LHCN-M2 (cell line): Measurements from ENCODE around the gene SIAH1. TPM values are rescaled to one million over a fixed set of nuclear protein-coding genes. Genes with fewer than 3 reads are reported as not detected.
"Not testable (repeated sequence)": the region's sequence is repeated elsewhere in the genome, so short reads cannot be mapped to it uniquely, and the experiment has no call there.

Experiments
- DNase-seq: peaks from one replicate; pipeline ENCODE4 v3.0.0-alpha.2; 2012; ENCODE audit warnings: low read depth
- total RNA-seq: library from RNA; depleted of rRNA; stranded (reverse); fragments of >200 nt; gene quantifications from 2 replicates; pipeline ENCODE4 v1.2.3, GENCODE V29; 2014

SIAH1 gene
- total RNA-seq, 1 experiment from 2014 or later = 17.3 TPM

DNA sequence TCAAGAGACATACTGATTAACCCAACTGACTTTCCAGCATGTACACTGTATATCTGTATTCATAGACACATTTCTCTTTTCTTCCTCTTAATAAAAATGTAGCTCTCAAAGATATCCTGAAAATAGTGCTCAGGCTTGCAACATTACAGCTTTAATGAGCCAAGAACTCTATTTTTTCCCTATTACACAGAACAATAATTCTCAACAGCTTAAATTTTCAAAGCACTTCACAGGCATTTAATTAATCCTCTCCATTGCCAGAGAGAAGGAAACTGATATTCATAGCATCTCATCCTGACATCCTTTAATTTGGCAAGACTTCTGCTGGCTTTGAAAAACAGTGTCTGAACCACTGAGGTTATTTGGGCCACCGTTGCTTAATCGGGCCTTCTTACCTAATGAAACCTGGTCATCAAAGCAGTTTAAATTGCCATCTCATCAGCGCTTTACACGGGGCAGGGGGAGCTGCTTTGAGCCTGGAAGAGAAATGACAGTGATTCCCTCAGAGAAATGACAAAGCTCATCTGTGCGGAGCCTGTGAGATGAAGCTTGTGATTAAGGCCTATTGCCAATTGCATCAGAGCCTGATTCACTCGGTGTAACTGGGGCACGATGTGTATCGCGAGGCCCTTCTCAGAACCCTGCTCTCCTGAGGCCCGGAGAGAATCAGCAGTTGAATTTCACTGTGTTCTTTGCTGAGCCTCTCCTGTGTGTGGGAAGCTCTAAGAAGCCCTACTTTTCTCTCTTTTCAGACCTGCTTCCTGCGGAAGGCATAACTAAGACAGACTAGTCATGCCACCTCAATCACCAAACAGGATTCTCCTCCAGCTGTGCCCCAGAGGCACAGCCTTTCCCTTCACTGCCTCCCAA, 8.5 kb upstream of the SIAH1 start:
- DNase-seq = no peak

DNA sequence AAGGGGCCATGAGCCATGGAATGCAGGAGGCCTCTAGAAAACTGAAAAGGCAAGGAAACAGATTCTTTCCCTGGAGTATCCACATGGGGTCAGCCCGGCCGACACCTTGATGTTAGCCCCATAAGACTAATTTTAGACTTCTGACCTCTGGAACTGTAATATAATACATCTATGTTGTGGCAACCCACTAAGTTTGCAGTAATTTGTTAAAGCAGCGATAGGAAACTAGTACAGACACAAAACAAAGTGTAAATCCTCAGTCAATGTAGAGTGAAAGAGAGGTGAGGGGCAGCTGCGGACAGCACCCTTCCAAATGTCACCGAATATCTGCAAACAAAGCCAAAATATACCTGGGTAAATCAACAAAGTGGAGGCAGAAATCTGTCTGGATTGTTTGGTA, 7.2 kb upstream of the SIAH1 start:
- DNase-seq = no peak

DNA sequence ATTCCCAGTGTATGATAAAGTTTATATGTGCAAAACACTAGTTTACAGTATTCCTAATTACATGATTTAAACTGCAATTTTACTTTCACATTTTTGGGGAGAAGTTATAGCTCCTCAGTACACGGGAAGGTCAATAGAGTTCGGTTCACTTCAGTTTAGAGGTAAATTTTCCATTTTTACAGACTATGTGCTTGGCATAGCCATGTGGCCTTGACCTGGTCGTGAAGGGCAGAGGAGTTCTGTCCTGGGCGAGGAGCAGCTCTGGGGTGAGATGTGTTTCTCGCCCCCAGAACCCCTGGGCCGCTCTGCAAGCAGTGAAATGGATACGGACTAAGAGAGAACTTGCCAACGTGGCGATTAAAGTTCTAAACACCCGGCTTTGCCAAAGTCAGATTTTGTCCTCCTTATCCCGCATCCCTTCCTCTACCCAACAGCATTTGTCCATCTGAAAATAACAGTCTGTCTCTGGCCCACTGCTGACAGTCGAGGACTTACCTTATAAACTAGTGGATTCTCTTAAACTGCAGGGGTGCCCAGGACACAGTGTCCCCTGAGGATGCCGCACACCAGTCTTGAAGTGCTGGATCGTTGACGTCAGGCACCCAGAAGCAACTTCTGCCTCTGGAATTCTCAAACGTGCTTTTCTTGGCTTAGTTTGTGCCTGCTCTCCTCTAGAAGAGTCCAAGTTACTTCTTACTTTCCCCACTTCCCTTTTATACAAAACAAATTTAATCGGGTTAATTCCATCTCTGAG, 1.5 kb upstream of the SIAH1 start:
- no peak for DNase-seq

DNA sequence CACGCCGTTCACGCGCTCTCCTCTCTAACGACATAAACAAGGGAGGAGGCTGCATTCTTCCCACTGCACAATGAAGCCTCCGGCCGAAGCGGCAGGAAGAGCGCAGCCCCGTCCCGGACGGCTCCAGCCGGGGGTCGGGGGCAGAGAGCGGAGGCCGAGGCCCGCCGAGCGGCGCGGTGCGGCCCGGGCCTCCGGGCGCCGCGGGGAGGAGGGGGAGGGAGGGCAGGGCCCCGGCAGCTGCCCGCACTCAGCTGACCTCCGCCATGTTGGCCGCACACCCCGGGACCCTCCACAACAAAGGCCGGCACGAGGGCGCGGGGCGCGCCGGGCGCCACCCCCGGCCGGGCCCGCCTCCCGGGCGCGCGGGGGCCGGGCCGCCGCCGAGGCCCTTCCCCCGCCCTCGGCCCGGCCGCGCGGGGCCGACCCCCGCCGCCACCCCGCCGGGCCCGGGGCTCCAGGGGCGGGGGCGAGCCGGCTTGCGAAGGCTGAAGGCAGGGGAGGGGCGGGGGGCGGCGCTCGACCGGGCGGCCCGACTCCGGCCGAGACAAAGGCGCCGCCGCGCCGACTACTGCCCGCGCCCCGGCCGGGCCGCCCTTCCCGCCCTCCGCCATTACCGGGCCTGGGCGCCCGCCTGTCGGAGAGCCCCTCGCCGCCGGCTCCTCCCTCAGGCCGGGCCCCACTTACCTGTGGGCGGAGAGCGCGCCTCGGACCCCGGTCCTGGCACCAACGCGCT, 527 bp downstream of the SIAH1 start:
- peak; percentile 44 for DNase-seq

DNA sequence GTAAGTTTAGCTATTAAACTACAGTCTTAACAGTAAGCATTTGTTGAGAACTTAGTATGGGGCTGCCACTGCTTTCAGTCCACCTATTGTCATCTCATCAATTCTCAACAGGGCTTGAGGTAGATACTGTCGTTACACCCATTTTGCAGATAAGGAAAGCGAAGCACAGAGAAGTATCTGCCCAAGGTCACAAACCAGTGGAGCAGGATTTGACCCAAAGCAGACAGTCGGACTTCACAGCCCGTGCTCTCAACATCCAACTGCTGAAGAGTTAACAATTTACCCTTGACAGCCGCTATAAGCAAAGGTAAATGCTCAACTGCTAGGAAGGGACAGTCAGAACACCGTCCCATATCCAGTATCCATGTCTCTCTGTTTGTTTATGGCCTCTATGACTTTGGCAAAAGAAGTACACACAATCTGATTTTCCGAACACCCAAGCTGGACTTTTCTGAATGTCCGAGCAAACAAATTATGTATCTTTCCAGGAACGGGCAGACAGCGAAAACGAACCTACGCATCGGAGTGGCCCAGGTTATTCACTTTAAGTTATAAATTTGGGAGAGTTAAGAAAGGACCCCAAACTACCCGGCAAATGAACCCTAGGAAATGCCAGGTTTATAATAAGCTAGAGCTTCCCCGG, 1.2 kb downstream of the SIAH1 start:
- DNase-seq = peak; percentile 24

DNA sequence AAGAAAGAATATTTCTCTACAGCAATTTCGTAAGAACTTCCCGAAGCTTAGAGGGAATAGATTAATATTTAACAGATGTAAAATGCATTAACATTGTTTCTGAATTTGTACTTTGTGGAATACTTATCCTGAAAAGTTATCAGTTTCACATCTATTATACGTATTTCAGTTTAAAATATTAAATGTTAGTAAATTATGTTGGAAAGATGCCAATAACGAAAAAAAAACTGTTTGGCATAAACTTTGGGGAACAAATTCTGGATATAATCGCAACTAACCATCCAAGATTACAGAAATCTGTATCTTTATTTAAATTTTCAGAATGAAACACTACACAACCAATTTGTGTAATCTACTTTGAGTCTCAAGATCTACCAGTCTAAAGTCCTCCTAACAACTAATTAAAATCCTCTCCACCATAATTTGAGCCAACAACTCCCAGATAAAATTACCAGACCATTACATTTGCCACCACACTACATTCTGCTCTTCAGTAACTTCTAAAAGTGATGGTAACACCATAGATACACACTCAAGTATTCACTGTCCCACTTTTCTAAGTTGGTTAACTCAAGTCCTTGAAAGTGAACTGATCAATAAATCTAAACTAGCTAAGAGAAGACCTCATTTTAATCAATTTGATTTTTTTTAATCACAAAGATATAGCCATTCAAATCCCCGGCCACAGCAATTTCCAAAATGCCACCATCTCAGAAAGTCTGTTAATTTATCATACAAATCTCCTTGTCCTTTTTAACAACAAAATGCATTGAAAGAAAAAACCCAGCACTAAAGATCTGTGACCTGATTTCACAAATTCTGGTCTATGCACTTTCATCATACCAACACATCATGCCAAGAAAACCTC, 2.0 kb downstream of the SIAH1 start:
- no peak for DNase-seq

DNA sequence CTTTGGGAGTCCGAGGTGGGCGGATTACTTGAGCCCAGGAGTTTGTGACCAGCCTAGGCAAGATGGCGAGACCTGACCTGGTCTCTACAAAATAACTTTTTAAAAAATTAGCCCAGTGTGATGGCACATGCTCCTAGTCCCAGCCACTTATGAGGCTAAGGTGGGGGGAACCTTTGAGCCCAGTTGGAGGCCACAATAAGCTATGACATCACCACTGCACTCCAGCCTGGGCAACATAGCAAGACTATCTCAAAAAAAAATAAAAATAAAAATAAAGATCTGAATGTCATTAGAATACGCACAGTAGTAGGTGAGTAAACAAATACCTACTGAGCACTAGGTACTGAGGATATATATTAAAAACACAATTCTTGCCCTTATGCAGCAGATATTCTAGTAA, 3.1 kb downstream of the SIAH1 start:
- no peak for DNase-seq

DNA sequence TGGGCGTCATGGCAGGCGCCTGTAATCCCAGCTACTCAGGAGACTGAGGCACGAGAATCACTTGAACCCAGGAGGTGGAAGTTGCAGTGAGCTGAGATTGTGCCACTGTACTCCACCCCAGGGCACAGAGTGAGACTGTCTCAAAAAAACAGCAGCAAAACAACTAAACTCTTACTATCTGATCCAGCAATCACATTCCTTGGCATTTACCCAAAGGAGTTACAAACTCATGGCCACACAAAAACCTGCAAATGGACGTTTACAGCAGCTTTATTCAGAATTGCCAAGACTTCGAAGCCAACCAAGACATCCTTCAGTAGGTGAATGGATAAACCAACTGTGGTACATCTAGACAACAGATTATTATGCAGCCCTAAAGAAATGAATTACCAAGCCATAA, 4.0 kb downstream of the SIAH1 start:
- no peak for DNase-seq

DNA sequence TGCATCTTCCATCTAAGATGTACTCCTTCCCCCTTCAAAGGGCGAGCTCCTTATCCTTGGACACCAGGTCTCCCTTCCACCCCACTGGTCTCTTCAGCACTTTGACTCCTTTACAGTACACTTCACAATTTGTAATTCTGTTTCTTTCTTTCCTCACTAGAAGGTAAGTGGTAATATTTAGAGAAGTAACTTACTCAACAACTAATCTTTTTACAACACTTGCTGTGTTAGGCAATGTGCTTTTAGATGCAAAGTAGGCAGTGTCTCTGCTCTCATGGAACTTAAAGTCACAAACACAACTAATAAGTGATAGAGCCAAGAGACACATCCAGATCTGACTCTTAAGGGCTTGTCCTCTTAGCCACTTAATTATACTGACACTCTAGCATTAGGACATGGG, 6.4 kb downstream of the SIAH1 start:
- no peak for DNase-seq

DNA sequence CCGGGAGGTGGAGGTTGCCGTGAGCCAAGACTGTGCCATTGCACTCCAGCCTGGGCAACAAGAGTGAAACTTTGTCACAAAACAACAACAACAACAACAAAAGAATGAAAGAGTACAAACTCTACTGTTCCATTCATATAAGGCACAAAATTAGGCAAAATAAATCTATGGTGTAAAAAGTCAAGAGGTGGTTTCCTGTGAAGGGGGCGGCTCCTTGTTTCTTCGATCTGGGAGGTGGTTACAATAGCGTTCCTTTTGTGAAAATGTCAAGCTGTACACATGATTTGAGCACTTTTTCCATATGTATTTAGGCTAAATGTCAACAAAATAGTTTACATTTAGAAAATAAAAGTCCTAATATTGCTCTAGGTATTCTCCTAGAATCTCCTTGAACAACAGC, 6.9 kb downstream of the SIAH1 start:
- DNase-seq = no peak

DNA sequence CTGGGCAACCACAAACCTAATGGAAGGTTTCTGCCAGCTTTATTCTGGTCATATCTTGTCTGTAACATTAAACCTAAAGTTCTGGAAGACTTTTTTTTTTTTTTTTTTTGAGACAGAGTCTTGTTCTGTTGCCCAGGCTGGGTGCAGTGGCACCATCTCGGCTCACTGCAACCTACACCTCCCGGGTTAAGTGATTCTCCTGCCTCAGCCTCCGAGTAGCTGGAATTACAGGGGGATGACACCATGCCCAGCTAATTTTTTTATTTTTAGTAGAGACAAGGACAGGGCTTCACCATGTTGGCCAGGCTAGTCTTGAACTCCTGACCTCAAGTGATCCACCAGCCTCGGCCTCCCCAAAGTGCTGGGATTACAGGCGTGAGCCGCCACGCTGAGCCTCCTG, 7.9 kb downstream of the SIAH1 start:
- DNase-seq = peak; percentile 49

DNA sequence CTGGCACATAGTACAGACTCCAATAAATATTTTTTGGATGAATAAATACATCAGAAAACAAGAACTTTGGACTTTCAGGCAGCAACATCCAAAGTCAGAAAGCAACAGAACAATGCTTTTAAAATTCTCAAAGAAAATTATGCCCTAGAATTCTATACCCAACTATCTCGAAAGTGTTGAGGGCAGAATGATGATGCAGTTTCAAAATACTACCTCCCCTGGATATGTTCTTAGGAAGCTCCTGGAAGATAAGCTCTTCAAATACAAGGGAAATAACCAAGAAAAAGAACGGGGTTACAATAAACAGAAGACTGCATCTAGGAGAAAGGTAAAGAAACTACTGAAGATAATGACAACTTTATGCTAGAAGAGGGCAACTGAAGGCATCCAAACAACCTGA, 11.0 kb downstream of the SIAH1 start:
- DNase-seq = no peak

DNA sequence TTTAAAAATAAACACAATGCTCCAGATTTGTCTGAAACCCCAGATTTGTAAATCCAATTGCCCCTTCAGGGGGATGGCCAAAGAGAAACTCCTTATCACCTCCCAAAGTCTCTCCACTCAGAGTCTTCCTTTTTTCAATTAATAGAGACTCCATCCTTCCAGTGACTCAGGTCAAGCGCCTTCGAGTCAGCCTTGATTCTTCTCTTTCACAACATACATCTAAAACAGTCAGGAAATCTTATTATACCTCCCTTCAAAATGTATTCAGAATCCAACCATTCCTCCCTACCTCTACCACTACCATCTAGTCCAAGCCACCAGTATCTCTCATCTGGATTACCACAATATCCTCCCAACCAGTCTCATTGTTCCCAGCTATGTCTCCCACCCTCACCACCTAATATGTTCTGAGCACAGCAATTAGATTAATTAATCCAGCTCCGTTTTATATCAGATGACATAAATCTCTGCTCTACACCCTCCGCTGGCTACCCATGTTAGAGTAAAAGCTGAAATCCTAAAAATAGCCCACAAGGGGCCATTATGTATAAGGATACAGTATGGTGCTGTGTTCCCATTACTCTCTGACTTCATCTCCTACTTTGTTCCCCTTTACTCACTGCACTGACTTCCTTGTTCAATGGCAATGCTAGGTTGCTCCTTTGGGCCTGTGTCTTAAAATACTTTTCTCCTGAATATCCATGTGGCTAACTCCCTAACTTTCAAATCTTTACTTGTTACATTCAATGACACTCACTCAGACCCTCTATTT, 11.8 kb downstream of the SIAH1 start:
- no peak for DNase-seq

DNA sequence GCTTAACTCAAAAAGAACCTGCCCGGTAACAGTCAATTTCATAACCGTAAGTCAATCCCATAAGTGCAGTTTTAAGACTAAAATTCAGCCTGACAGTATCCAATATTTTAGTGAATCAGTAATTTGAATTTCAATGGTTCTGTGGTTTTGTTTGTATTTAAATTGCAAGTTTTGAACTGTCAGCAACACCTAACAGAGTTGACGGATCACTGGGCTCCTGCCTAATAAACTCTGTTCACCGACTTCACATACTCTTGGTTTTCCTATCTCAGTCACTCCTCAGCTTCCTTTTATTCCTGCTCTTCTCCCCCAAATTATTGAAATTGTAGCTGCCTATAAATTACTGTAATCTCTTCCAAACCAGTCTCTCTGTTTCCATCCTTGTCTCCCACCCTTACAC, 12.5 kb downstream of the SIAH1 start:
- DNase-seq = no peak

DNA sequence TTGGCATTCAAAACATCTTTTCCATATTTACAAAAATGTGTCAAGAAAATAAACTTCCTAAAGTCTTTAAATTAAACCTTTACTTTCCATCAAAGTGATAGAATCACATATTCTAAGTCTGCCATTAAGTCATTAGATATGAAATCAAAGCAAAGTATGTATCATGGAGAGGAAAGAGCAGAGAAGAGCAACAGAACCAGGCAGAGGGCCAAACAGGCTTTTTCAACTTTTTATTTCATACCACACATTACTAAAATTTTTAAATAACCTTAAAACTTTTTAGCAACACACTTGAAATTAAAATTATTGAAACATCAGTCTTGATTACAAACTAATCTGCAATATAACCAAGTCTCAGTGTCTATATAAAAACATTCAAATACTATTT, 13.8 kb downstream of the SIAH1 start:
- DNase-seq = no peak

DNA sequence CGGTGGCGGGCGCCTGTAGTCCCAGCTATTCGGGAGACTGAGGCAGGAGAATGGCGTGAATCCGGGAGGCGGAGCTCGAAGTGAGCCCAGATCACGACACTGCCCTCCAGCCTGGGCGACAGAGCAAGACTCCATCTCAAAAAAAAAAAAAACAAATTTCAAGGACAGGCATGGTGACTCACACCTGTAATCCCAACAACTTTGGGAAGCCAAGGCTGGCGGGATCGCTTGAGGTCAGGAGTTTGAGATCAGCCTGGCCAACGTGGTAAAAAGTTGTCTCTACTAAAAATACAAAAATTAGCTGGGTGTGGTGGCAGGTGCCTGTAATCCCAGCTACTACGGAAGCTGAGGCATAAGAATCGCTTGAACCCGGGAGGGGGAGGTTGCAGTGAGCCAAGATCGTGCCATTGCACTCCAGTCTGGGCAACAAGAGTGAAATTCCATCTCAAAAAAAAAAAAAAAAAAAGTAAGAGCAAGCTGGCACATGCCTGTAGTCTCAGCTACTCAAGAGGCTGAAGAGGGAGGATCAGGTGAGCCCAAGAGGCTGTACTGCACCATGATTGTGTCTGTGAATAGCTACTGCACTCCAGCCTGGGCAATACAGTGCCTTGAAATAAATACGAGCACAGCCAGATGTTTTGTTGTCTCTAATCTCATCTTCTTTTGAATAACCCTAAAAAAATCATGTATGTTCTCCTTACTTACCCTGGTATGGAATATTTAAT, 14.4 kb downstream of the SIAH1 start:
- DNase-seq = not testable (repeated sequence)

DNA sequence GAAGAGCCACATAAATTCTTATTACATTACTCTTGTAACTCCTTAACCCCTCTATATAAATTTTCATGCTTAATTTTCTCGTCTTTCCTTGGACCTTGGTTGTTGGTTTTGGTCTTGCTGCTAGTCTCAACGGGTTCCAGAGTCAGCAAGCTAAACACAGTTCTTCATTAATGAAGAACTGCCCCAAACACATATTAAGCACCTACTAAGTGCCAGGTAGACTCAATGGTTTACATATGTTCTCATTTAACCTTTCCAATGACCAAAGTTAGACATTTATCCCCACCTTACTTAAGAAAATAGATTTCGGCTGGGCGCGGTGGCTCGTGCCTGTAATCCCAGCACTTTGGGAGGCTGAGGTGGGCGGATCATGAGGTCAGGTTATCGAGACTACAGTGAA, 15.0 kb downstream of the SIAH1 start:
- DNase-seq = no peak

DNA sequence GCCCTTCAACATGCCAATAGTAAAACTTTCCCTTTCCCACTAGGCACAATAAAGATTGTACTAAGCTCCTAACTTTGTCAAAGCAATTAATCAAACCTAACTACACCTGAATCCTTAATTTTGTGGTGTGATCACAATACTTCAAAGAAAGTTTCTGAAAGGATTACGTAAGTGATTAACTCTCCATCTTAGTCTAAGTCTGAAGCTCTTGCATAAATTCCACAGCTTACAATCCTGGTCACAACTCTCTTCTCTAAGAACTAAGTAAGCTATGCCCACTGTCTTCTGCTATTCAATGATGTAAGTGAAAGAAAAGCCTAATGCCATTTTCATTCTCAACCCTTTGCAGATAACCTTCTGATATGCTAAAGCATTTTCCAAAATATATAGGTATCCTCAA, 15.4 kb downstream of the SIAH1 start:
- no peak for DNase-seq

DNA sequence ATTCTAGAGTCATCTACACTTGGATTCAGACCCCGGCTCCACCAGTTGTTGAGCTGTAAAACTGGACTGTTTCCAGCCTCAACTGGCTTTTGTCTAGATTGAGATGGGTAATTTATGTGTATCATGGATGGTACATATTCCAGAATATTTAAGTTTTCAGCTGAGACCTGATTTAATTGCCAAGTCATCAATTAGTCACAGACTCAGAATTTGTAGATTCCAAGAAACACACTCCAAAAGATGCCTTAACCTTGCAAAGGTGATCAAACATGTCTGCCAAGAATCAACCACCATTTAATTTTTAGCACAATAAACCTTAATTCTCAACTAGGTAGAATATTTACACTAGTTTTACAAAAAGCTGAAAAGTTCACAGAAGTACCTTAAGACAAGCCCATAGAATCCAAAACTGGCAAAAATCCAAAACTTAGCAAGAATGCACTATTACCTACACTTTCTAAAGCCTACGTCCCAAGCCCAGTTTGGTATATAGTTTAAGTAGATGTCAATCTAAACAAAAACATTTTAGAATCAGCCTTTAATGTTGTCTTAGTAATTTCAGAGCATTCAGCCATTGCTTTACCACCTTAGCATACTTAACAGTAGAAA, 17.7 kb downstream of the SIAH1 start:
- DNase-seq = no peak
